GDM1 (cell line): ENCODE measurements around the gene EYS.

Source experiments
- DNase-seq: peaks from one replicate; lab custom pipeline; 2025; lab: John Stamatoyannopoulos, UW

Gene EYS

GRCh38 chr6:64955435-64955848 lies 751.6 kb downstream of the EYS start:
- no peak for DNase-seq

- DNase-seq: no peak
Observed at GRCh38 chr6:64949257-64949656, 757.8 kb downstream of the EYS start.

- DNase-seq: no peak
Observed at GRCh38 chr6:64948261-64948660, 758.8 kb downstream of the EYS start.

GRCh38 chr6:64945450-64945849 lies 761.6 kb downstream of the EYS start:
- DNase-seq: no peak

- no peak for DNase-seq
Observed at GRCh38 chr6:64932486-64932885, 774.5 kb downstream of the EYS start.

GRCh38 chr6:64930681-64931080 lies 776.3 kb downstream of the EYS start:
- DNase-seq: no peak

GRCh38 chr6:64926051-64926450 lies 781.0 kb downstream of the EYS start:
- DNase-seq: no peak

- no peak for DNase-seq
Observed at GRCh38 chr6:64920257-64920656, 786.8 kb downstream of the EYS start.

- DNase-seq: no peak
Observed at GRCh38 chr6:64914124-64914523, 792.9 kb downstream of the EYS start.

GRCh38 chr6:64912966-64913365 lies 794.1 kb downstream of the EYS start:
- DNase-seq: no peak

GRCh38 chr6:64908104-64908503 lies 798.9 kb downstream of the EYS start:
- DNase-seq: no peak

- no peak for DNase-seq
Observed at GRCh38 chr6:64904616-64905015, 802.4 kb downstream of the EYS start.

- no peak for DNase-seq
Observed at GRCh38 chr6:64902596-64902995, 804.4 kb downstream of the EYS start.

GRCh38 chr6:64896939-64897338 lies 810.1 kb downstream of the EYS start:
- no peak for DNase-seq

- DNase-seq: no peak
Observed at GRCh38 chr6:64895945-64896344, 811.1 kb downstream of the EYS start.

- DNase-seq: no peak
Observed at GRCh38 chr6:64890609-64891008, 816.4 kb downstream of the EYS start.

- DNase-seq: no peak
Observed at GRCh38 chr6:64889144-64889543, 817.9 kb downstream of the EYS start.

- DNase-seq: no peak
Observed at GRCh38 chr6:64874776-64875175, 832.2 kb downstream of the EYS start.

- no peak for DNase-seq
Observed at GRCh38 chr6:64872633-64873032, 834.4 kb downstream of the EYS start.

- no peak for DNase-seq
Observed at GRCh38 chr6:64861039-64861651, 845.9 kb downstream of the EYS start.

- no peak for DNase-seq
Observed at GRCh38 chr6:64860203-64860602, 846.8 kb downstream of the EYS start.

GRCh38 chr6:64850121-64850520 lies 856.9 kb downstream of the EYS start:
- DNase-seq: no peak

- DNase-seq: no peak
Observed at GRCh38 chr6:64848467-64848866, 858.6 kb downstream of the EYS start.

GRCh38 chr6:64847396-64847795 lies 859.6 kb downstream of the EYS start:
- DNase-seq: no peak

- no peak for DNase-seq
Observed at GRCh38 chr6:64838726-64839125, 868.3 kb downstream of the EYS start.
